ENCODE results near the gene NUP85. TPM values are rescaled to one million over a fixed set of nuclear protein-coding genes. Genes with fewer than 3 reads are reported as not detected.

Gene NUP85
- polyA plus RNA-seq, 1 donor from 2014 or later: 84.1 TPM

- H3K27ac ChIP-seq (ENCODE audit: low read length): no peak overlapping the region
- H3K79me2 ChIP-seq (replicated peaks; ENCODE audit: insufficient read depth, low read length): no peaks in the 10 kb centered on the region
- no peak overlapping the region for H3K9ac ChIP-seq (ENCODE audit: low read length)
These were observed 31.9 kb downstream of the NUP85 start for GRCh38 chr17:75237100-75238014.

GRCh38 chr17:75238020-75238580 lies 32.6 kb downstream of the NUP85 start:
- Histone ChIP-seq H3K27me3 (ENCODE audit: insufficient read depth, low read depth, low read length) (no peaks in the 10 kb centered on the region), H3K4me2 (ENCODE audit: low read length) (no peak overlapping the region), H3K79me2 (replicated peaks; ENCODE audit: insufficient read depth, low read length) (no peaks in the 10 kb centered on the region), H3F3A (ENCODE audit: insufficient read depth, low read length, poor library complexity, severe bottlenecking) (no peaks in the 10 kb centered on the region), H2AFZ (ENCODE audit: low read depth, low read length) (no peak overlapping the region), H3K27ac (ENCODE audit: low read length) (no peak overlapping the region), H3K9ac (ENCODE audit: low read length) (no peak overlapping the region), H3K9me3 (ENCODE audit: low read length) (no peaks in the 10 kb centered on the region), H4K20me1 (ENCODE audit: insufficient read depth) (no peaks in the 10 kb centered on the region), H3K4me3 (ENCODE audit: low read length) (no peak overlapping the region), H3K36me3 (ENCODE audit: insufficient read depth, low read length) (no peaks in the 10 kb centered on the region), H3K9me2 (ENCODE audit: insufficient read depth, low read length) (no peaks in the 10 kb centered on the region)
- TF ChIP-seq REST (IDR thresholded peaks at IDR 0.05; ENCODE audit: borderline replicate concordance) (no peak), CTCF (IDR thresholded peaks at IDR 0.05; ENCODE audit: poor library complexity, severe bottlenecking) (no peak), TAF1 (IDR thresholded peaks at IDR 0.05; ENCODE audit: low read depth) (no peak), SMC3 (conservative IDR thresholded peaks at IDR 0.05; ENCODE audit: poor library complexity) (no peak), EP300 (conservative IDR thresholded peaks at IDR 0.05; ENCODE audit: poor library complexity, severe bottlenecking) (no peak), MXI1 (conservative IDR thresholded peaks at IDR 0.05; ENCODE audit: poor library complexity, severe bottlenecking) (no peak), RAD21 (conservative IDR thresholded peaks at IDR 0.05) (no peak), EZH2 (IDR thresholded peaks at IDR 0.05; ENCODE audit: borderline replicate concordance, insufficient read depth, low read length, poor library complexity, severe bottlenecking) (no peak), POLR2AphosphoS5 (IDR thresholded peaks at IDR 0.05) (no peak)

More at GRCh38 chr17:75237100-75238014, 31.9 kb downstream of the NUP85 start:
- Histone ChIP-seq H3K27me3 (ENCODE audit: insufficient read depth, low read depth, low read length) (no peaks in the 10 kb centered on the region), H4K20me1 (ENCODE audit: insufficient read depth) (no peaks in the 10 kb centered on the region), H3K9me2 (ENCODE audit: insufficient read depth, low read length) (no peaks in the 10 kb centered on the region), H3K9me3 (ENCODE audit: low read length) (no peaks in the 10 kb centered on the region), H3F3A (ENCODE audit: insufficient read depth, low read length, poor library complexity, severe bottlenecking) (no peaks in the 10 kb centered on the region), H3K4me3 (ENCODE audit: low read length) (no peak overlapping the region), H3K4me2 (ENCODE audit: low read length) (no peak overlapping the region), H3K36me3 (ENCODE audit: insufficient read depth, low read length) (peaks cover 5% of the 10 kb centered on the region), H2AFZ (ENCODE audit: low read depth, low read length) (no peak overlapping the region)
- no peak for TF ChIP-seq EZH2 (IDR thresholded peaks at IDR 0.05; ENCODE audit: borderline replicate concordance, insufficient read depth, low read length, poor library complexity, severe bottlenecking)
